Activated T-helper 1 cell treated with anti-CD3 and anti-CD28 coated beads, Interleukin-12 subunit alpha, Interleukin-12 subunit beta, Interleukin-2, Interleukin-4 antibody, amounts not matched to agents 30 ng/mL and 10 ng/mL and 1 ng/mL, durations not matched to agents 14 hours and 24 hours and 36 hours (primary cell): Measurements from ENCODE around the gene BTBD7. TPM values are rescaled to one million over a fixed set of nuclear protein-coding genes. Genes with fewer than 3 reads are reported as not detected.

Source experiments
- DNase-seq: peaks from one replicate; pipeline ENCODE4 v3.0.0; 2021; ENCODE audit warnings: low spot score
- H3K27ac Mint-ChIP-seq: one replicate; pipeline ENCODE4 v1.8.0; 2021; ENCODE audit warnings: mild to moderate bottlenecking, mixed read lengths
- H3K27me3 Mint-ChIP-seq: one replicate; pipeline ENCODE4 v1.8.0; 2022; ENCODE audit warnings: mild to moderate bottlenecking, moderate library complexity, mixed read lengths; ENCODE audit not compliant: insufficient read depth
- H3K36me3 Mint-ChIP-seq: one replicate; pipeline ENCODE4 v1.8.0; 2021; ENCODE audit warnings: low read depth, mixed read lengths
- H3K4me1 Mint-ChIP-seq: one replicate; pipeline ENCODE4 v1.8.0; 2021; ENCODE audit warnings: low read depth, mixed read lengths
- H3K4me3 Mint-ChIP-seq: one replicate; pipeline ENCODE4 v1.8.0; 2021; ENCODE audit warnings: mild to moderate bottlenecking, moderate library complexity, mixed read lengths
- H3K9me3 Mint-ChIP-seq: one replicate; pipeline ENCODE4 v1.8.0; 2021; ENCODE audit warnings: mixed read lengths
- intact Hi-C: fragments of 100-400 bp; cut with micrococcal nuclease; formaldehyde crosslinking; loops from one replicate; pipeline ENCODE4 v1.15.1; 2024
- total RNA-seq: library from RNA; stranded (reverse); gene quantifications from 2 replicates; pipeline ENCODE4 v1.2.3, GENCODE V29; 2022

Gene BTBD7
- total RNA-seq, 1 donor from 2014 or later = 20.6 TPM

- H3K4me3 Mint-ChIP-seq = no peak overlapping the region
- DNase-seq = no peak
- H3K27me3 Mint-ChIP-seq = no peaks in the 10 kb centered on the region
- no peaks in the 10 kb centered on the region for H3K9me3 Mint-ChIP-seq
- H3K27ac Mint-ChIP-seq = no peak overlapping the region
- peaks cover 24% of the 10 kb centered on the region for H3K4me1 Mint-ChIP-seq
- H3K36me3 Mint-ChIP-seq = peaks cover 6% of the 10 kb centered on the region
- intact Hi-C loops = no loop called here
These were observed 9.8 kb downstream of the BTBD7 start for GRCh38 chr14:93322929-93323599.

GRCh38 chr14:93320489-93320888 is 12.3 kb downstream of the BTBD7 start:
- intact Hi-C loops = no loop called here
- H3K27ac Mint-ChIP-seq = no peak overlapping the region
- peaks cover 15% of the 10 kb centered on the region for H3K4me1 Mint-ChIP-seq
- no peaks in the 10 kb centered on the region for H3K27me3 Mint-ChIP-seq
- DNase-seq = no peak
- no peaks in the 10 kb centered on the region for H3K9me3 Mint-ChIP-seq
- H3K4me3 Mint-ChIP-seq = no peak overlapping the region
- H3K36me3 Mint-ChIP-seq = peaks cover 6% of the 10 kb centered on the region

GRCh38 chr14:93319958-93320357 is 12.9 kb downstream of the BTBD7 start:
- intact Hi-C loops = no loop called here
- no peak overlapping the region for H3K27ac Mint-ChIP-seq
- H3K27me3 Mint-ChIP-seq = no peaks in the 10 kb centered on the region
- H3K4me1 Mint-ChIP-seq = peaks cover 15% of the 10 kb centered on the region
- H3K4me3 Mint-ChIP-seq = no peak overlapping the region
- no peaks in the 10 kb centered on the region for H3K9me3 Mint-ChIP-seq
- peaks cover 6% of the 10 kb centered on the region for H3K36me3 Mint-ChIP-seq
- DNase-seq = no peak

GRCh38 chr14:93319494-93319893 is 13.3 kb downstream of the BTBD7 start:
- peaks cover 15% of the 10 kb centered on the region for H3K4me1 Mint-ChIP-seq
- no peaks in the 10 kb centered on the region for H3K27me3 Mint-ChIP-seq
- H3K27ac Mint-ChIP-seq = no peak overlapping the region
- no peak for DNase-seq
- H3K9me3 Mint-ChIP-seq = no peaks in the 10 kb centered on the region
- intact Hi-C loops = no loop called here
- no peak overlapping the region for H3K4me3 Mint-ChIP-seq
- H3K36me3 Mint-ChIP-seq = peaks cover 2% of the 10 kb centered on the region

- H3K4me3 Mint-ChIP-seq = no peak overlapping the region
- H3K27me3 Mint-ChIP-seq = no peaks in the 10 kb centered on the region
- H3K9me3 Mint-ChIP-seq = no peaks in the 10 kb centered on the region
- intact Hi-C loops = no loop called here
- no peak for DNase-seq
- peaks cover 2% of the 10 kb centered on the region for H3K36me3 Mint-ChIP-seq
- H3K27ac Mint-ChIP-seq = no peak overlapping the region
- H3K4me1 Mint-ChIP-seq = peaks cover 15% of the 10 kb centered on the region
These were observed 13.9 kb downstream of the BTBD7 start for GRCh38 chr14:93318927-93319326.

GRCh38 chr14:93317875-93318807 is 14.7 kb downstream of the BTBD7 start:
- H3K9me3 Mint-ChIP-seq = no peaks in the 10 kb centered on the region
- intact Hi-C loops = no loop called here
- H3K4me3 Mint-ChIP-seq = no peak overlapping the region
- H3K27me3 Mint-ChIP-seq = no peaks in the 10 kb centered on the region
- no peaks in the 10 kb centered on the region for H3K36me3 Mint-ChIP-seq
- peaks cover 15% of the 10 kb centered on the region for H3K4me1 Mint-ChIP-seq
- H3K27ac Mint-ChIP-seq = no peak overlapping the region
- no peak for DNase-seq

GRCh38 chr14:93317210-93317874 is 15.5 kb downstream of the BTBD7 start:
- DNase-seq = no peak
- Mint-ChIP-seq H3K4me1 (peaks cover 15% of the 10 kb centered on the region), H3K27ac (no peak overlapping the region), H3K4me3 (no peak overlapping the region), H3K27me3 (no peaks in the 10 kb centered on the region), H3K36me3 (no peaks in the 10 kb centered on the region), H3K9me3 (no peaks in the 10 kb centered on the region)
- intact Hi-C loops = no loop called here

- intact Hi-C loops = no loop called here
These were observed 16.1 kb downstream of the BTBD7 start for GRCh38 chr14:93316716-93317115.

GRCh38 chr14:93315575-93315974 is 17.3 kb downstream of the BTBD7 start:
- no peak for DNase-seq
- H3K36me3 Mint-ChIP-seq = no peaks in the 10 kb centered on the region
- no peaks in the 10 kb centered on the region for H3K27me3 Mint-ChIP-seq
- no peak overlapping the region for H3K4me3 Mint-ChIP-seq
- no peak overlapping the region for H3K27ac Mint-ChIP-seq
- H3K9me3 Mint-ChIP-seq = no peaks in the 10 kb centered on the region
- intact Hi-C loops = no loop called here
- peaks cover 15% of the 10 kb centered on the region for H3K4me1 Mint-ChIP-seq

More at GRCh38 chr14:93316716-93317115, 16.1 kb downstream of the BTBD7 start:
- Mint-ChIP-seq H3K27ac (no peak overlapping the region), H3K4me3 (no peak overlapping the region), H3K9me3 (no peaks in the 10 kb centered on the region), H3K36me3 (no peaks in the 10 kb centered on the region), H3K27me3 (no peaks in the 10 kb centered on the region), H3K4me1 (peaks cover 15% of the 10 kb centered on the region)
- no peak for DNase-seq

- Mint-ChIP-seq H3K27ac (no peak overlapping the region), H3K27me3 (no peaks in the 10 kb centered on the region)
These were observed 21.8 kb downstream of the BTBD7 start for GRCh38 chr14:93311082-93311481.

GRCh38 chr14:93309427-93309966 is 23.3 kb downstream of the BTBD7 start:
- peaks cover 5% of the 10 kb centered on the region for H3K4me1 Mint-ChIP-seq
- H3K9me3 Mint-ChIP-seq = no peaks in the 10 kb centered on the region
- H3K36me3 Mint-ChIP-seq = no peaks in the 10 kb centered on the region
- no peak overlapping the region for H3K27ac Mint-ChIP-seq
- no peak overlapping the region for H3K4me3 Mint-ChIP-seq
- no peaks in the 10 kb centered on the region for H3K27me3 Mint-ChIP-seq
- intact Hi-C loops = no loop called here
- no peak for DNase-seq

More at GRCh38 chr14:93311082-93311481, 21.8 kb downstream of the BTBD7 start:
- no peak overlapping the region for H3K4me3 Mint-ChIP-seq
- intact Hi-C loops = no loop called here
- H3K4me1 Mint-ChIP-seq = peaks cover 1% of the 10 kb centered on the region
- DNase-seq = no peak
- H3K9me3 Mint-ChIP-seq = no peaks in the 10 kb centered on the region
- H3K36me3 Mint-ChIP-seq = no peaks in the 10 kb centered on the region

GRCh38 chr14:93308686-93309345 is 24.0 kb downstream of the BTBD7 start:
- no peaks in the 10 kb centered on the region for H3K27me3 Mint-ChIP-seq
- no peaks in the 10 kb centered on the region for H3K36me3 Mint-ChIP-seq
- H3K27ac Mint-ChIP-seq = no peak overlapping the region
- no peak overlapping the region for H3K4me3 Mint-ChIP-seq
- no peaks in the 10 kb centered on the region for H3K9me3 Mint-ChIP-seq
- intact Hi-C loops = no loop called here
- no peak for DNase-seq
- H3K4me1 Mint-ChIP-seq = peaks cover 5% of the 10 kb centered on the region
